Stimulated activated CD8-positive, alpha-beta memory T cell treated with anti-CD3 and anti-CD28 coated beads, Interleukin-12 subunit alpha, Interleukin-12 subunit beta, amount 100 ng/mL, for 24 hours (primary cell): ENCODE data around the gene NEK6.

ENCODE experiments used
- DNase-seq: peaks from one replicate; pipeline ENCODE4 v3.0.0-alpha.2; 2020; ENCODE audit errors: extremely low read depth

NEK6 gene

DNA sequence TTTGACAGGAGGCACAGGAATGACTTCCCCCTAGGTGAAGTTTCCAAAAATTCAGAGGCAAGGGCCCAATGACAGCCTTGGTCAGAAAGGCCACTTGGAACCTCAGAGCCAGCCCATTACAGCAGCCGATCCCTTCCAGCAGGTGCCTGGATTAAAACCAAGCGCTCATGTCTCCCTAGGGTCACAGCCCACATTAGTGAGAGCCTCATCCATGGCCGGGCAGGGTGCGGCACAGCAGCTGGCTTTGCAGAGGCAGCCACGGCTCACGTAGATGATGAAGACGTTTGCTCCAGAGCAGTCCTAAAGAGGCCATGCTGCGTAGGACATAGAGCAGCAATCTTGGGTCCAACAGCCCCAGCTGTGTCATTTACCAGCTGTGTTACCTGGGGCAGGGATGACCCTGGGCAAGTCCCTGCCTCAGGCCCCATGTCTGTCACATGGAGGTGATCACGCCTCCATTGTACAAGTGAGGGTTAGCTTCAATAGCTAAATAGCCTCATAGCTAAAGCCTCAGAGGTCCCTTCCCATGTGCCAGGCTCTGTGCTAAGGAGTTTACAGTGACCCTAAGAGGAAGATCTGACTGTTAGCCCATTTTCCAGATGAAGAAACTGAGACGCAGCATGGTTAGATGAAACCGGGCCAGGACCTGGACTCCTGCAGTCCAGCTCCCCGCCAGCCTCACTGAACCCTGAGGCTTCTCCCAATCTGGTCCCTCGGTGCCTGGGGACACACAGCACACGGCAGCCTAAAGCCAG lies 39.2 kb downstream of the NEK6 start:
- no peak for DNase-seq

DNA sequence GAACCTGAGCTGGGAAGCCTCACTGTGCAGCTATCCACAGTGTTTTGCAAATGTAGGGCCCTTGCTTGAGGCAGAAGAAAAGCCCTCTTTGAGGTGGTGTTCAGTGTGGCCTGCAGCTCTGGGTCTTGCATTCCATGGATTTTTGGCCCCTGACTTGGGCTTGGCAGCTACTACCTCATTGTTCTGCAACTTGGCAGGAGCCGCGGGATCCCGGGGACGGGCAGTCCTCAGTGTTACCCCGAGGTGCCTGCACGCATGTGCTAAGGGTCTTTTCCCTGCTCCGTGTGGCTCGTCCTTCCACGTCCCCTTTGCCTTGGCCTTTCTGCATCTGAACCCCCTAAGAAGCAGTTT lies 39.8 kb downstream of the NEK6 start:
- DNase-seq: no peak

DNA sequence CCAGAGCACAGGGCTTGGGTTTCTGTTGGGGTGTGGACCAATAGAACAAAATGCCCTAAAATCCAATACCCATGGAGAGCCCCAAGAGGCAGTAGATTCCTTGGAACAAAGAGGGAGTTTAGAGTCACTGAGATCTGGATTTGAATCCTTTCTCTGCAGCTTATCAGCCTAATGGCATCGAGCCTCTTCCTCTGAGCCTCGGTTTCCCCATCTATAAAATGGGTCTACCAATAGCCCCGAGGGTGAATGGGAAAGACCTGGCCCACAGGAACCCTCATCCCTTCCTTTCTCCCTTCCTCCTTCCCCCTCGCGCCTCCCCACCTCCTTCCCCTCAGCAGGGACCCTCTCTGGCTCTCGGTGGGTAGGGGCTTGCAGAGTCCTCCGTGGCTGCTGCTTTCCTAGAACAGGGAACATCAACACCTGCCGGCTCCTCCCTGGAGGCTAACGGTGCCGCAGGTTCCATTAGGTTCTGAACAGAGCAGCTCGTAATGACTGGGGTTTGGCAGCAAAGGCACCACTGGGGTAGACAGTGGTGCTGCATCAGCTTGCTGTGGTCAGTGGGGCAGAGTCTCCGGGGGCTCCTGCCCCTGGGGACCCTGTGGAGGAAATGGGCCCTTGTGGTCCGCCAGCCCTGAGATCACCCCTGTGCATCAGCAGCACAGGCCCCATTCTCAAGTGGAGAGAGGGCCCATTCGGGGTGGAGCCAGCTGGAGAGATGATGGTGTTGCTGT lies 40.3 kb downstream of the NEK6 start:
- no peak for DNase-seq

DNA sequence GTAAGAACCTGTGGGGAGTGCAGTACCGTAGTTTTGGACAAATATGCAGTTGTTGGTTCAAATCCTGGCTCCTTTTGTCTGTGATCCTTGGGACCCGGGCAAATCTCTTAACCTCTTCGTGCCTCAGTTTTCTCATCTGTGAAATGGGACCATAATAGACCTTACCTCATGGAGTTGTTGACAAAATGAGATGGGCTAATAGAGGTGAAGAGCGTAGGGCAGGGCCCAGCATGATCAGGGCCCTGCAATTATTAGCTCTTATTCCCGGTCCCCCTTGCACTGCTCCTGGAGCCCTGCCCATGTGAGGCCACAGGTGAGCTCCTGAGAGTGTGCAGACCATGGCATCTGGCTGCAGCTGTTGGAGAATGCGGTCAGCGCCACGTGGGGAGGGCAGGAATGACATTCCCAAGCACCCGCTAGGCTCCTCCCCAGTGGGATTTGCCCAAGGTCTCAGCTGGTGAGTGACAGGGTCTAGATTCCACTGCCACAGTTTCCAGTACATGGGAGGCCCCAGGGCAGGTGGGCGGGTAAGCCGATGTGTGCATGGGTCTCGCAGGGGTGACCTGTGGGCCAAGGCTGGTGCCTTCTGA lies 41.0 kb downstream of the NEK6 start:
- DNase-seq: no peak

DNA sequence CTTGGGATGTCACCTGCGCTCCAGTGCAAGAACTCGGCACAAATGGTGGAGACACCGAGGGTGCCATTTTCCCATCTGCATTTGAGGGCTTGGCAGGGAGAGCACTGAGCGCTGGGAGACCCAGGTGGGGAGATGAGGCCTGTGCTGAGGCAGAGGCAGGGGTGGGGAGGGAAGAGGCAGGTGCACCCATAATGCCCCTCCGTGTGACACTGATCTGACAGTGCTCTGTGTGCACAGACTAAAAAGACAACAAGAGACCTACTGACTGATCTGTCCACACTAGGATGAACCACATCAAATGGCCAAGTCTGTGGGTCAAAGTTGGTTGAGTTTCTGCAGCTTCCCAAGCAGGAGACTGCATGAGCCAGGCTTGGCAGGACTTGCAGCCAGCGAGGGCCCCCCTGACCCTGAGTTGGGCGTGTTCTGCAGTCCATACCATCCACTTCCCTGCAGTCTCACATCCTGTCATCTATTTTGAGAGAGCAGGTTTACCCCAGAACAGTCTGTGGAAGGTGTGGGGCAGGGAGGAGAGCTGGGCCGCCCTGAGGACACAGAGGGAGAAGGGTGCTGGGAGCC lies 41.9 kb downstream of the NEK6 start:
- no peak for DNase-seq

DNA sequence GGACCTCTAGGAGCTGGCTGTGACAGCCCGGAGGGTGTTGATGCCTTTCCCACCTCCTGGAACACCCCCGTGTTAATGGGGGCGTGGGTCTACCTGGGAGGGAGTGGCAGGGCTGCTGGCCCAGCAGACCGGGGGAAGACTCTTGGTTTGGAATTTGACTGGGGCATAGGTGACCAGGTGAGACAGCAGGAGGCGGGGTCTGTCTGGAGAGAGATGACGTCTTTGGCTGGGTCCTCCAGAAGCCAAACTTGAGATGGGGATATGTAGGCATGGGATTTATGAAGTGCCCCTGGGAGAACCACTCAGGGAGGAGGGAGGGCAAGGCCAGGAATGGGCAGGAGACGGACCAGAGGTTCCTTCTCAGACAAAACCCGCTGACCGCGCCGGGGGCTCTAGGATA lies 42.6 kb downstream of the NEK6 start:
- DNase-seq: no peak

DNA sequence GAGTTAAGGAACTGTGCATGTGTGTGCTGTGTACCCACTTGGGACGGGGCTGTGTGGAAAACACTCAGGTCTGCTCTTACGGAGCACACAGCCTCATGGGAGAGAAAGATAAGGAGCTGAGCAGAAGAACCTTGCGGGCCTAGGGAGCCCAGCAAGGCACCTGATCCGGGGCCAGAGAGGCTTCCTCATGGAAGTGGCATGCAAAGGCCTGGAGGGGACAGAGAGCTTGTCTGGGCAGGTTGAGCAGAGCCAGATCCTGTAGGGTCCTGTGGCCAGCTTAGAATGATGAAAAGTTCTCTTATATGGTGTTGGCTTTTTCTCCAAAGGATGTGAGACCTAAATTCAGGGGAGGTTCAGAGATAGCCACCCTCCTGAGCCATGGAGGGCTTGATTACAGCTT lies 45.2 kb downstream of the NEK6 start:
- no peak for DNase-seq

DNA sequence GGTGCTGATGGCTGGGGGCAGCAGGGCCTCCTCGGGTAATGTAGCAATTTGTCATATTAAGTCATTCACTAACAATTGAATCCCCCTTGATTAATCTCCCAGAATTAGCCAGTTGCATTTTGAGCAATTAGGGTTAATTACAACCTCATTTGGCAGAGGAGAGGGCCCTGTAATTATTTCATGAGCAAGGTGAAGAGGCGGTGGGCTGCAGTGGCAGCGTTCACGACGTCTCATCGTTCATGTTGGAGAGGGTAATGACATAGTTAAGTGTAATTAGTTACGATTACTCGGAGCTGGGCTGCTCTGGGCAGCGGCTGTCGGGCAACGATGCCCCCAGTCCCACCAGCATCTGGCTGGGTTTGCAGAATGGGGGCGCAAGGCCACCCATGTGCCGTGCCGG lies 46.0 kb downstream of the NEK6 start:
- no peak for DNase-seq

DNA sequence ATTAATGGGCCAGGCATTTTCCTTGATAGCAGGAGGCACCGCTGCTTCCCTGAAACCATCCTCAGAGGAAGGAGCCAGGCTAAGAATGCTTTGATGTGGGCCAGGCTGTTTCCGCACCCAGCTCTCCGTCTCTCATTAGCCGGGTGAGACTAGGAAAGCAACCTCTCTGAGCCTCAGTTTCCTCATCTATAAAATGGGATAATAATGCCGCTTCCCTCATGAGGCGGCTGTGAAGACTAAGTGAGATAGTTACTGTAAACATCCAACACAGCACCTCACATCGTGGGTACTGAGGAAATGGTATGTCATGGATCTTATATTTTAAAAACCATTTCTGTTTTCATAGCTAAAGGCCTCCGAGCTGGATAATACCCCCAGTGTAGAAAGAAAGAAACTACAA lies 46.5 kb downstream of the NEK6 start:
- no peak for DNase-seq

DNA sequence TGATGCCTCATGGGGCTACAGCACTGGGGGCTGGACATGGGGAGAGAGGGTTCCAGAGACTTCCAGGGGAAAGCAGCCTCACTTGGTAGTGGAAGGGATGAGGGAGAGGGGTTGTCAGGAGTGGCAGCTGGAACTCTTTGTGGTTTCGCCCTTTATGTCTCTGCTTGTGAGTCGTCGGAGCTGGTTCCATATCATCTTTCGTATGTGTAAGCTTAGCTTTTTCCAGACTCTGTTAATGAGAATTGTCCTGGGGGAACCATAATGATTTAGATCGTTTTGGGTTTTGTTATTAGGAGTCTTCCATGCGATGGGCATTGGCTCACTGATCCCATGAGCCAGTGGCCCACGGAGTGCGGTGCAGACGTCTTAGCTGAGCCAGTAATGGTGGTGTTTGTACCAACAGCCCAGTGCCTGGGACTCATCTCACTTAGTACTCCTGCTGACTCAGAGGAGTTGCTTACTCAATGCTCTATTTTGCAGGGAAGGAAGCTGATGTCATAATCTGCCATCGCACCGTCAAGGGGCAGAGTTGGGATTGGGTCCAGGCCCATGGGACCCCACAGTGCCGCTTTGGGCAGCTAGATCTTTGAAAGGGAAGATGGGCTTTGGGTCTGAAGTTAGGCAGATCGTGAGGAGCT lies 48.5 kb downstream of the NEK6 start:
- no peak for DNase-seq

DNA sequence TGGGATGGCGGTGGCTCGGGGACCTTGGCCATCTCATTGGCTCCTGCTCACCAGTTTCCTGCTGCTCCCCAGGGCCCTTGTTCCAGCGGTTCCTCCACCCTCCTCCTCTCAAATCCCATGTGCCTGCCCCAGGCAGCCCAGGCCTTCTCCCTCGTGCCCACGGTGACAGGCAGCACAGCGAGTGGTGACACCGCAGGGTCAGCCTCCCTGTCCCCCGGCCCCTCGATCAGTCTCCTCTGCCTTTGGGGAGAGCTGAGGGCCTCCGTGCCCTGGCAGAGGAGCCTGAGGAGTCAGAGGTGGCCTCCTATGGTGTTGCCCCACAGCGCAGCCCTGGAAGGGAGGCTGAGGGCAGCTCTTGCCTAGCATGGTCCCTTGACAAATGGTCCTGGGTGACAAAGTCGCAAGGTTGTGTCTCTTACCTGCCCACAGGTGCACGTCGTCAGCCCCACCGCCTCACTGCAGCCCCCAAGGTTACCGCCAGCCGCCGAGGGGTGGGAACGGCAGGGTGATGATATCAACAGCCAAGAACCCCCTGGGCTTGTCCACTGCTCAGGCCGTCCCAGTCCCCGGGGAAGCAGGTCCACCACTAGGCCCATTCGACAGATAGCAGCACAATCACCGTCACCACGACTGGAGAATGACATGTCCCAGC lies 49.8 kb downstream of the NEK6 start:
- no peak for DNase-seq

DNA sequence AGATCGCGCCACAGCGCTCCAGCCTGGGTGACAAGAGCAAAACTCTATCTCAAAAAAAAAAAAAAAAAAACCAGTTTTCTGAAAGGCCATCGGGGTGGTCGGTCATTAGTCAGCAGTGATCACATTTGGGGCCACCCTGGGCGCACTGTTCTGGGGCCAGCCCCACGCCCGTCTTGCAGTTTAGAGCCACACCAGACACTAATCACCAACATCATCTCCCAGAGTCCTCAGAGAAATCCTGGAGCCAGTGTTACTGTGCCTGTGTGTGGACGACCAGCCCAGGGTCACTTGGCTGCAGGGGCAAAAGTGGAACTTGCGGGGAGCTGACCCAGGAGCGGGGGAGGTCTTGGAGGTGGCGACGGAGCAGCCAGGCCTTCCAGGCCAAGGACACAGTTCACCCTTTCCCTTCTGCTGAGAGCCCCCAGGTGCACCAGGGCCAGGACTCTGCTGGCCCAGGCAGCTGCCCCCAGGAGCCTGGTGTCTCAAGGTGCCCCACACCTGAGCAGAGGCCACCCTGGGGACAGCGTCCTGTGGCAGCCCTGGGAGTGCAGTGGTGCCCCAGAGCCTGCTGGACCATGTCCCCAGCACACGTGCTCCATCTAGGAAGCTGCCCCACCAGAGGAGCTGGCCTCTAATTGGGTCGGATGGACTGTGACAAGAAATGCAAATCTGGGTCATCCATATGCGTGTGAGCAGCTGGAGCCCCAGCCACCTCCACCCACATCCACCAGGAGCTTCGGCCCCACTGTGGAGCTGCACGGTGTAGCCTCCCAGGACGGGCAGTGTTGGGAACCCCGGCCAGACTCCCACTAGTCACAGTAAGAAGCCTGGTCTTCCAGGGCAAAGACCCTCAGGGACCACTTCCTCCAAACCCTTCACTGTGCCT lies 51.1 kb downstream of the NEK6 start:
- no peak for DNase-seq

DNA sequence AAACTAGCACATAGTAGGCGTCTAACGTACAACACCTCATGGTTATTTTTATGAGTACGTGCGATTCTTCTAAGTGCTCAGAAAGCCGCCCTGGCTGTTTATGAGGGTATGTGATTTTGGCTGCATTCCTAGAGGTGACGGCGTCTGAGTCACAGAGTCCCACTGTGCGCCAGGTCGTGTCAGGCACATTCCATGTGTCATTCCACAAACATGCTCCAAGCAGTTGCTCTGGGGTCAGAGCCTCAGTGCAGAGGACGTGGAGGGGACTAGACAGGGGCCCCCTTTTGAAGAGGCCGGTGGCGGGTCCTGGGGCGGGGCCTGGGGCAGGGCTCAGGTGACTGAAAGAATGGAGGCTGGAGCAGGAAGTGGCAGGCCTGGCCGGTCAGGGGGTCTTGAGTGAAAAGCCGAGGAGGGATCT lies 51.9 kb downstream of the NEK6 start:
- DNase-seq: no peak

DNA sequence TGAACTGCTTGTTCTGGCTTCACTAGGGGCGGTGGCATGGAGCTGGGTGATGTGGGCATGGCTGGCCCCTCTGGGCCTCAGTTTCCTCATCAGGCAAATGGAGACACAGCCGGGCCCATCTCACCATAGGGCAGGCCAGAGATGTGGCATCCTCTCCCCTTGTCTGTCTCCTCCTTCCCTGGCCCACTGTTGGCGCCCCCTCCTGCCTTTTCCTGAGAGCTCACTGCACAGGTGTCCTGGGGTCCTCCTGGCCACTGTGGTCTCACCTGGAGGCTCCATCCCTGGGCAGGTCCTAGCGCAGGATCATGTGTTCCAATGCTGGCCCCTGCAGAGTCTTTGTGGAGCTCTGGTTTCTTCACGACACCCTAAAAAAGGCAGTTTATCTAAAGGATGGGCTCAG lies 53.5 kb downstream of the NEK6 start:
- no peak for DNase-seq

DNA sequence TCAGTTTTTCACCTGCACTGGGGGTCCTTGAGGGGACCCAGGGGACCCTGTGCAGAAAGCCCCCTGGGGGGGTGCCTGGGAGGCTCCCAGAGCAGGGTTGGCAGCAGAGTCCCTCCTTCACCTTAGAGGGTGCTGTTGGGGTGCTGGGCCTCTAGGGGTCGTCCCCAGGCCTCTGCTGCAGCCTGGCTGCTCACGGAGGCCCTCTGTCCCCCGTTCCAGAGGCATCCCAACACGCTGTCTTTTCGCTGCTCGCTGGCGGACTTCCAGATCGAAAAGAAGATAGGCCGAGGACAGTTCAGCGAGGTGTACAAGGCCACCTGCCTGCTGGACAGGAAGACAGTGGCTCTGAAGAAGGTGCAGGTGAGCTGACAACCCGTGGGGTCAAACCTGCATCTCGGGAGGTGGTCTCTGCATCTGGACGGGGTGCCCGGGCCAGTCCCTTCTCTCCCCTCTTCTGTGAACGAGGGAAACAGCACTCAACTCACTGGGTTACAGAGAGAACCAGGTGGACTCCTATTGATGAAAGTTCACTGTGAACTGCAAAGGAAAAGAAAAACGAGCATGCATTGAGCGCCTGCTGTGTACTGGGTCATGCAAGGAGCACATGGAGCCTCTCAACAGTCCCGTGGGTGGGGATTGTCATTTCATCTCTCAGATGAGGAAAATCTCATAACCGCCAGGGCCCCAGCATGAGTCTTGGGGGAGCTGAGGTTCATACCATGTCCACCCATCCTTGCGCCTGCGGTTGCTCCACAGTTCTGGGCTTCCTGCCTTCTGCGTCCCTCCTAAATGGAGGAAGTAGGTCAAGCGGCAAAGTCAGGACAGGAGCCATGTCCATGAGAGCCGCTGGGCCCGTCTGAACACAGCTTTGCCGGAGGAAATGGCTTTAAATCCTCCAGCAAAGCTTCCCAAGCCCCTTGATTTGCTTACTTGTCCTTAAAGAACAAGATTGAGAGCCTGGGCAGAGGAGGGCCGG lies 54.8 kb downstream of the NEK6 start:
- no peak for DNase-seq

DNA sequence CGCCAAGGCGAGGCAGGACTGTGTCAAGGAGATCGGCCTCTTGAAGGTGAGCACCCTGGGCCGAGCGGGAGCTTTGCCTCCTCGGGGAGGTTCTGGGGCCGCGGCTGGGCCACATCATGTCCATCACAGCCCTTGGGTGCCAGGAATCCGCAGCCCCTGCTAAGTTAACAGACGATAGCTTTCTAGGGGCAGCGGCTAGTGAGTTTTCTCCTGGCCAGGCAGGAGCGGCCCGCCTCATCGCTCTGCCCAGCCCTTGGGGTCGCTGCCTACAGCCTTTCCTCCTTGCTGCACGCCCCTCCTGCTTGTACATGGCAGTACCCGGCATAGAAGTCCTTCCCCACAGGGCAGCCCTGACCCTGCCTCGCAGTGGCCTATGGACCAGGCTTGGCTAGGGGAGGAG lies 56.2 kb downstream of the NEK6 start:
- no peak for DNase-seq

DNA sequence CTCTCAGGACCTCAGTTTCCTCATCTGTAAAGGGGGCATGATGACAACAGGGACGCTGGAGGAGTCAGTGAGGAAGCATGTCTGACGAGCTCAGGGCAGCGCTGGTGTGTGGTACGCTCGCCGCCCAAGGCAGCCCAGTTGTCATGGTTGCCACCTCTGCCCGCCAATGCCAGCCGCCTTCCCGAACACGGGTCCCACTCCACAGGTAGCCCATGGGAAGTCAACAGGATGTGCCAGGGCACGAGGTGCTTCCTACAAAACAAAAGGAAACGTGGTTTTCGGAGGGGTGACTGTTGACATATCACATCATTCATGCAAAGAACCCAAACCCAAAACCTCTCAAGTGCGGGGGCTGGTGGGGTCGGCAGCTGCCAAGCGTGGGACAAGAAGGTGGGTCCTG lies 58.1 kb downstream of the NEK6 start:
- no peak for DNase-seq

DNA sequence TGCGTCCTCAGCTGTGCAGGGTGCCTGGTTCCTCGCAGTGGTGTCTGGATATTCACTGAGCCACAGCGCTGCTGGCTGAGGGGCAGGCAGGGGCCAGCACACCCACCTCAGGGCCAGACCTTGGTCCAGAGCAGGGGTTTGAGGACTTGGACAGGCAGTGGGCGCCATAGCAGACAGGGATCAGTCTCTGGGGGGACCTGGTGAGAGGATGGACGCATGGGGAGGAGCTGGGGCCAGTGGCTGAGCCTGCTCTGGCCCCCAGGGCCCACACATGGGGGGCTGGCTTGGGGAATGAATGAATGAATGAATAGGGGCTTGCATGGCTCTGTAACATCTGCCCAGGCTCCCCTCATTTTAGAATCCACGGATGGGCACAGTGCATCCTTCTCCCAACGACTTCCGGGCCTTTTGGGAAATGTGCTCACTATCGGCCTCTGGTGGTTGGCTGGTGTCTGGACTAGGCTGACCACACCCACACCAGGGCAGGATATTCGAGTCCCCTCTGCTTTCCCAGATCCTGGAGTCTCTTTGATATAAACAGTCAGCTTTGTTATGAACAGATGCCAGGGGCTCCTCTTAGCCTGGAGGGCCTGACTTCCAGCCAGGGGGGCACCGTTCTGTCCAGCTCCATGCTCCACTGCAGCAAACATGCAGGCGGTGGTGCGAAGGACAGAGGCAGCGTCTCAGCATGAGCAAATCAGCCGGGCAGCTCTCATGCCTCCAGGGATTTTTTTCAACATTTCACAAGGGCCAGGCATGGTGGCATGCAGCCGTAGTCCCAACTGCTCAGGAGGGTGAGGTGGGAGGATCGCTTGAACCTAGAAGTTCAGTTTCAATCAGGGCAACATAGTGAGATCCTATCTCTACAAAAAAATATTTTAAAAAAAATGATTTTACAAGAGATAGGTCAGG lies 62.6 kb downstream of the NEK6 start:
- DNase-seq: no peak

DNA sequence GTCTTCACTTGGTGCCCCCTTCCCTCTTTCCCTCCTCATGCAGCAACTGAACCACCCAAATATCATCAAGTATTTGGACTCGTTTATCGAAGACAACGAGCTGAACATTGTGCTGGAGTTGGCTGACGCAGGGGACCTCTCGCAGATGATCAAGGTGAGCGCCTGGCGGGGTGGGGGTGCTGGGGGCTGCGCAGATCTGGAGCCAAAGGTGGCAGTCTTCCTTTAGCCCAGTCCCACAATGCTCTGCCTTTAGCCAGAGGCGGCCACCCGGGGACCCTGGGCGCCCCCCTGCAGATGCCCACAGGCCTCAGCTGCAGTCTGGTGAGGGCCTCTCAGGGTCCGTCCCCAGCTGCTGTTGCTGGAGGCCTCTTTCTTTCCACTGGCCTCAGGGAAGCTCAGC lies 63.7 kb downstream of the NEK6 start:
- DNase-seq: no peak
